Measurements from ENCODE around the gene TUBB2B. TPM values are rescaled to one million over a fixed set of nuclear protein-coding genes. Genes with fewer than 3 reads are reported as not detected.

The TUBB2B gene
- total RNA-seq (2014; rRNA removed; shearing (Covaris generic)): 0.10 TPM in 1 of 2 replicates, not detected in the other
- 1.3 and 1.4 TPM in 2 replicates for polyA plus RNA-seq (2015; cell fraction: cytosol; rRNA removed)
- polyA plus RNA-seq (2015; cell fraction: nucleus; rRNA removed): 0.68 and 1.4 TPM in 2 replicates

GRCh38 chr6:3227363-3228045 lies at the start of gene TUBB2B:
Gene TUBB2B, minus strand, starts transcription at chr6:3227653. Its CDS starts 110 bp downstream, at chr6:3227543.
- DNase-seq (ENCODE audit: low read depth): no peak

GRCh38 chr6:3277251-3277650 lies 49.8 kb upstream of the TUBB2B start:
- no peak for DNase-seq (ENCODE audit: low read depth)

GRCh38 chr6:3276174-3277167 lies 49.0 kb upstream of the TUBB2B start:
- DNase-seq (ENCODE audit: low read depth): no peak

- DNase-seq (ENCODE audit: low read depth): no peak
Measured at GRCh38 chr6:3273707-3274521, 46.5 kb upstream of the TUBB2B start.

- DNase-seq (ENCODE audit: low read depth): no peak
Measured at GRCh38 chr6:3272911-3273547, 45.6 kb upstream of the TUBB2B start.

GRCh38 chr6:3271756-3272155 lies 44.3 kb upstream of the TUBB2B start:
- DNase-seq (ENCODE audit: low read depth): no peak

- no peak for DNase-seq (ENCODE audit: low read depth)
Measured at GRCh38 chr6:3270258-3270657, 42.8 kb upstream of the TUBB2B start.

GRCh38 chr6:3269281-3269975 lies 42.0 kb upstream of the TUBB2B start:
- DNase-seq (ENCODE audit: low read depth): no peak

GRCh38 chr6:3268680-3269079 lies 41.2 kb upstream of the TUBB2B start:
- DNase-seq (ENCODE audit: low read depth): no peak

- DNase-seq (ENCODE audit: low read depth): no peak
Measured at GRCh38 chr6:3267162-3267561, 39.7 kb upstream of the TUBB2B start.

GRCh38 chr6:3266170-3266569 lies 38.7 kb upstream of the TUBB2B start:
- no peak for DNase-seq (ENCODE audit: low read depth)

GRCh38 chr6:3265671-3266070 lies 38.2 kb upstream of the TUBB2B start:
- no peak for DNase-seq (ENCODE audit: low read depth)

GRCh38 chr6:3264356-3264755 lies 36.9 kb upstream of the TUBB2B start:
- DNase-seq (ENCODE audit: low read depth): no peak

GRCh38 chr6:3263096-3263495 lies 35.6 kb upstream of the TUBB2B start:
- no peak for DNase-seq (ENCODE audit: low read depth)

GRCh38 chr6:3261921-3262320 lies 34.5 kb upstream of the TUBB2B start:
- no peak for DNase-seq (ENCODE audit: low read depth)

- DNase-seq (ENCODE audit: low read depth): no peak
Measured at GRCh38 chr6:3261518-3261820, 34.0 kb upstream of the TUBB2B start.

- DNase-seq (ENCODE audit: low read depth): no peak
Measured at GRCh38 chr6:3260772-3261517, 33.5 kb upstream of the TUBB2B start.

GRCh38 chr6:3260296-3260695 lies 32.8 kb upstream of the TUBB2B start:
- no peak for DNase-seq (ENCODE audit: low read depth)

GRCh38 chr6:3259491-3259958 lies 32.1 kb upstream of the TUBB2B start:
- peak; percentile 36 for DNase-seq (ENCODE audit: low read depth)

Data from HT1080 (cell line).